DOHH2 (cell line): Measurements from ENCODE around the gene MADD.

Experiments used
- EZH2phosphoT487 ChIP-seq: fragments of 200-600 bp; sonication (generic); IDR thresholded peaks from 2 replicates; pipeline ENCODE4 v1.6.1; 2017; ENCODE audit warnings: borderline replicate concordance, mild to moderate bottlenecking, antibody characterized with exemption, low read length, moderate library complexity, mixed read lengths
- TF ChIP-seq, protein P1 (sequence below): fragments of 200-600 bp; sonication (generic); IDR thresholded peaks from one replicate; pipeline ENCODE4 v1.5.1; 2014; ENCODE audit warnings: antibody characterized with exemption, mild to moderate bottlenecking, low read depth, low read length; ENCODE audit not compliant: poor library complexity, severe bottlenecking

DNA sequence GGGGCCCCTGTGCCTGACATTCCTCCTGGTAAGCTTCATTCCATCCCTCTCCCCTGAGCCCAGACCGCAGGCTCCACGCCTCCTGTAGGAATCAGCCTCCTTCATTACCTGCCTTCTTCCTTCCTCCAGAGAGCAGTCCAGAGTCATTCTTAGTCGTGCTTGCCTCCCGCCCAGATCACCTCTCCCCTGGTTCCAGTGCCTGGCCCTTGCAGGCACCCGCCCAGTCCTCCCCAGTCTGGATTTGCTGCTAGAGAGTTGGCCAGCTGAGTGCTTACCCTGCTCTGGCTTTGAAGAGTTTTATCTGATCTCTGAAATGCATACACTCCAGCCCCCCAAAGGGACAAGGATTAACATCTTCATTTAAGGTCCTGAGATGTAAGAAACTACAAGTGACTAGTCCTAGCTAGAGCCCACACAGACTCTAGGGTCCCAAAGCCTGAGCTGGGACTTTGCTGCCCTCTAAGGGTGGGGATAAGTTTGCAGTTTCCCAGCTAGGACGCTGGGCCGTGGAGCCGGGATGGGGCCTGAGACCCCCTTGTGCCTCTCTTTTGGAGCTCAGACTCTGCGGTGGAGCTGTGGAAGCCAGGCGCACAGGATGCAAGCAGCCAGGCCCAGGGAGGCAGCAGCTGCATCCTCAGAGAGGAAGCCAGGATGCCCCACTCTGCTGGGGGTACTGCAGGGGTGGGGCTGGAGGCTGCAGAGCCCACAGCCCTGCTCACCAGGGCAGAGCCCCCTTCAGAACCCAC lies 10.5 kb upstream of the MADD start:
- TF ChIP-seq, protein P1, sequence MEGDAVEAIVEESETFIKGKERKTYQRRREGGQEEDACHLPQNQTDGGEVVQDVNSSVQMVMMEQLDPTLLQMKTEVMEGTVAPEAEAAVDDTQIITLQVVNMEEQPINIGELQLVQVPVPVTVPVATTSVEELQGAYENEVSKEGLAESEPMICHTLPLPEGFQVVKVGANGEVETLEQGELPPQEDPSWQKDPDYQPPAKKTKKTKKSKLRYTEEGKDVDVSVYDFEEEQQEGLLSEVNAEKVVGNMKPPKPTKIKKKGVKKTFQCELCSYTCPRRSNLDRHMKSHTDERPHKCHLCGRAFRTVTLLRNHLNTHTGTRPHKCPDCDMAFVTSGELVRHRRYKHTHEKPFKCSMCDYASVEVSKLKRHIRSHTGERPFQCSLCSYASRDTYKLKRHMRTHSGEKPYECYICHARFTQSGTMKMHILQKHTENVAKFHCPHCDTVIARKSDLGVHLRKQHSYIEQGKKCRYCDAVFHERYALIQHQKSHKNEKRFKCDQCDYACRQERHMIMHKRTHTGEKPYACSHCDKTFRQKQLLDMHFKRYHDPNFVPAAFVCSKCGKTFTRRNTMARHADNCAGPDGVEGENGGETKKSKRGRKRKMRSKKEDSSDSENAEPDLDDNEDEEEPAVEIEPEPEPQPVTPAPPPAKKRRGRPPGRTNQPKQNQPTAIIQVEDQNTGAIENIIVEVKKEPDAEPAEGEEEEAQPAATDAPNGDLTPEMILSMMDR, result peak; percentile 79
- TF ChIP-seq EZH2phosphoT487, result no peak
